Sciatic nerve (tissue), 2 donors: Measurements from ENCODE around the gene S100A8. TPM values are rescaled to one million over a fixed set of nuclear protein-coding genes. Genes with fewer than 3 reads are reported as not detected.
"Not testable (repeated sequence)": the region's sequence is repeated elsewhere in the genome, so short reads cannot be mapped to it uniquely, and the experiment has no call there.

ENCODE experiments used
- ATAC-seq: fragments of 200-7000 bp; cut with Tn5 transposase; one replicate; pipeline ENCODE4 v1.9.1; 2020; ENCODE audit warnings: mild to moderate bottlenecking, moderate library complexity
- DNase-seq: peaks from one replicate; pipeline ENCODE4 v3.0.0-alpha.2; 2020; ENCODE audit warnings: low spot score
- intact Hi-C: fragments of 100-400 bp; cut with DNase I; formaldehyde crosslinking; loops from one replicate; pipeline ENCODE4 v1.14.2; 2022
- total RNA-seq: library from RNA; stranded (reverse); fragmentation: NEBNext Ultra II Directional; extraction: Animal tissue kit (Norgen Biotek cat#: 25700); gene quantifications from one replicate; pipeline ENCODE4 v1.2.1, GENCODE V29; 2021
- donor health status: DM: no; HTN: no; CAD: no.
- donor health status: DM: no; HTN: no; CAD: no.

S100A8 gene
- total RNA-seq, 1 donor from 2014 or later: 192 TPM

DNA sequence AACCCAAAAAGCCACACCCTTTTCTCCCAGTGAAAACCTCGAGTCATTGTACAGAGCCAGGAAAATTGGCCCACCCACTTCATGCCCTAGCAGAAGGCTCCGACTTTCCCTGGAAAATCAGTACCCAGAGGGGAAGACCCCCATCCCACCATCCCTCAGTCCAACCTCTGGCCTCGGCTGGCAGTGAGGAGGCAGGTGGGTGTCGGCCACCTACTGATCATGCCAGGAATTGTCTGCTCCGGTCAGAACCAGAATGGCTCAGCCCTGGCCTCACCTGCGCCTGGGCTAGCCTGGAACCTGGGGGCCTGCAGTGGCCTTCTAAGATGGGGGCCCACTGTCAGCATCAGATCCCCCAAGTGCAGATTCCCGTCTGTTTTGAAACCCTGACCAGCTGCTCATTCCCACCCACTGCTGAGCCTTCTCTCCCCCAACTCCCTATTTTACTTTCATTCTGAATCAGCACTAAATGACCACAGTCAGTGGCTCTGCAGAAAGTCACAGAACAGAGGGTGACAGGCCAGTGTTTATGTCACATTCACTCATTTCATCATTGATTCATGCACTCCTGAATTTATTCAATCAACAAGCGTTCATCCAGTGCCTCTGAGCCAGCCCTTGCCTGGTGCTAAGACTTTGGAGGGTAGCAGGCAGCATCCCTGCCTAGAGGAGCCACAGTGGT lies 36.2 kb downstream of the S100A8 start:
- ATAC-seq (no peak), DNase-seq (no peak)
- intact Hi-C loops: loop anchor here (5.0 kb wide), 1 partner anchor 138 kb away; no protein-coding TSS in a partner anchor

DNA sequence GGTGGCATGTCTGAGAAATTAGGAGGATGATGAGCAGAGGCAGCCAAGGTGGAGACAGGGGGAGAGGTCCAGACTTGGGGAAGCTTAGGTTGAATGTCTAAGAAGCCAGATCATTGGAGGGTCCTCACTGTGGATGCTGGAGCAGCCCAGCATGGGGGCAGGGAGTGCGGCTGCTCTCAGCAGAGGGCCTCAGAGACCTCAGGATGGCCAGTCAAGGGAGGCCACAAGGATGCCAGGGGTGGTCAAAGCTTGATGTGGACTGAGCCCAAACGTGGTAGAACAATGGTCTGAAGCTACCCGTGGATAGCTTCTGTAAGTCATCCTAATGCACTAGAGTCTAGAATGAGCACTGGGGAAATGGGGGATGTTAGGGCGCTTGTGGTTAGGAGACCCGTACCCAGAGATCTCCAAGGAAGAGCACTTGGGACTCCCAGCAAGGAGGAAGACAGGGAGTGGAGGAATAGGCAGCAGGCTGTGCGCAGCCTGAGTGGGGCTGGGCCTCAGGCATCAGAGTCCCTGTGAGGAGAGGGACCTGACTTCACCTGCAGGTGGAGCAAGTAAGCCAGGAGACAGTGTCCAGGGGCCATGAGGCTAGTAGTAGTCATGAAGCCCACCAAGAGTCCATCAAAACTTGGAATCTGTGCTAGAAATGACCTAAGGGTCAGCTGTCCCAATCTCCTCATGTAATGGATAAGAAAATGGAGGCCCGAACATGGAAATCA lies 37.5 kb downstream of the S100A8 start:
- ATAC-seq (no peak), DNase-seq (no peak)
- intact Hi-C loops: loop anchor here (5.0 kb wide), 1 partner anchor 139 kb away; no protein-coding TSS in a partner anchor

DNA sequence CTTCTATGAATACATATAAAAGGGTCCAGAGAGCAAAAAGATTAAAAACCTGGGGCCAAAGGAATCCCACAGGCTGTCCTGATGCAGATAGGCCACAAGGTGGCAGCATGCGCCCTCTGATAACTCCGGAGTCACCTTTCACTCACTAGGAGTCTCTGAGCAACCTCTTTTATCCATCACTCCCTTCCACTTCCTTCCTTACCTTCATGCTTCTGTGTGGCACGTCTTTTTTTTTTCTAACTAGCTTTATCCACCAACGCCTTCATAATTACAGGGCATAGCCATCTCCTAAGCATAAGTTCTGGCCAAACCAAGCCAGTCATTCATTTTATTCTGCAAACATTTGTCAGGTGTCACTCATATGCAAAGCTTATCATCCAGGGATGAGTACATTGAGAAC lies 38.4 kb downstream of the S100A8 start:
- DNase-seq: peak; percentile 82
- intact Hi-C loops: loop anchor here (5.0 kb wide), 1 partner anchor 140 kb away; no protein-coding TSS in a partner anchor
- peak; percentile 84 for ATAC-seq

DNA sequence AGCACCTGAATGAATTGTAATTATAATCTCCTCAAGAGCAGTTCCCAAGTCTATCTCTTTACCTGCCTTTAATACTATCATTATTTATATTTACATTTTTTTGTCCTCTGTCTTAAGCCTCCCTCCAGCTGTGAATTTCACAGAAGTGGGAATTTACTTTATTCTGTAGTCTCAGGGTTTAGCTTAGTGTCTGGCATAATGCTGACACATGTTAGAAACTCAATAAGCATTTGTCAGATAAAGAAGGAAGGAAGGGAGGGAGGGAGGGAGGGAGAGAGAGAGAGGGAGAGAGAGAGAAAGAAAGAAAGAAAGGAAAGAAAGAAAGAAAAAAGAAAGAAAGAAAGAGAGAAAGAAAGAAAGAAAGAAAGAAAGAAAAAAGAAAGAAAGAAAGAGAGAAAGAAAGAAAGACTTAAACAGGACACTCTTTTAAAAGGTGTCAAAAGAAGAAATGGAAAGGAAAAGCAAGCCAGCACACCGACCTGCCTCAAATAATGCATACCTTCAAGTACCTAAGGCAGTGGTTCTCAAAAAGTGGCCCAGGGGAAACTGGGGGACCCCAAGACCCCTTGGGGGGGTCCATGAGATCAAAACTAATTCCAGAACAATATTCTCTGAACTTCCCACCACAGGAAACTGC lies 40.4 kb downstream of the S100A8 start:
- DNase-seq (no peak), ATAC-seq (no peak)
- intact Hi-C loops: loop anchor here (5.0 kb wide), 1 partner anchor 142 kb away; no protein-coding TSS in a partner anchor

DNA sequence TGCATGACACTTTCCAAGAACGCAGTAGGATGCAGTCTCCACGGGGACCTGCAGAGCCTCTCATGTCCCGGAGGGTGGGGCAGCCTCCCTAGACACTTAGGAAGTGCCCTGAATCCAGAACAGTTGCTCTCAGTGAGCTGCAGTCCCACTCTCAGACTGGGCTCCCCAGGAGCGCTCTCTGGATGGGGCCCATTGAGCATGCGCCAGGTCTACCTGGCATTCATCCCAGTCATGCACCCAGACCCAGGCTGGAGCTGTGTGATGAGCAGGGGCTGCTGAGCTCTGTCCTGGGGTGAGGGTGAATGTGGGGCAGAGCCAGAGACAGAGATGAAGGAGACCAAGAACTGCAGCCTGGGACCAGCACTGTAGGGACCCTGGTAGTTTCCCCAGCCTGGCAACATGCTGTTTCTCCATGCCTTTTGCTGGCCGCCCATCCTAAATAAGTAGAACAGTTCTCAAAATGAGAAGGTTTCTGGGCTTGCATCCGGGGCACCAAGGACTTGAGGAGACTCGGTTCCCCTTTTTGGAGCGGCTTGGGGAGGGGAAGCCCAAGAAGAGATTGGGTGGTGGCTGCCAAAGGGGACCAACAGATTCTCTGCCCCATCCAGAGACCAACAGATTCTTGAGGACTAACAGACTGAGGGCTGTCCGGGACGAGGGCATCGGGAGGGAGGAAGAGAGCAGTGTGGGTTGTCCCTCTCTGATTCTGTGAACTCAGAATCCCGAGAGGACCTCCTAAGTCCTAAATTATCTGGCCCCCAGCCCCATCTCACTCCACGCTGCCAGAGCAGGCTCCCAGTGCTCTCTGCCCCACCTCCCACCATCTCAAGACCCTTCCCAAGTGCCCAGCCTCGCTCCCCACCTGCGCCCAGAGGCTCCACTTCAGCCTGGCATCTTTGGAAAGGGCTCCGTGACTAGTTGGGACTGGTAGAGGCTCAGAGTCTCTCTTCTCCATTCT lies 41.2 kb downstream of the S100A8 start:
- no peak for DNase-seq
- intact Hi-C loops: loop anchor here (5.0 kb wide), 1 partner anchor 143 kb away; no protein-coding TSS in a partner anchor
- ATAC-seq: no peak

DNA sequence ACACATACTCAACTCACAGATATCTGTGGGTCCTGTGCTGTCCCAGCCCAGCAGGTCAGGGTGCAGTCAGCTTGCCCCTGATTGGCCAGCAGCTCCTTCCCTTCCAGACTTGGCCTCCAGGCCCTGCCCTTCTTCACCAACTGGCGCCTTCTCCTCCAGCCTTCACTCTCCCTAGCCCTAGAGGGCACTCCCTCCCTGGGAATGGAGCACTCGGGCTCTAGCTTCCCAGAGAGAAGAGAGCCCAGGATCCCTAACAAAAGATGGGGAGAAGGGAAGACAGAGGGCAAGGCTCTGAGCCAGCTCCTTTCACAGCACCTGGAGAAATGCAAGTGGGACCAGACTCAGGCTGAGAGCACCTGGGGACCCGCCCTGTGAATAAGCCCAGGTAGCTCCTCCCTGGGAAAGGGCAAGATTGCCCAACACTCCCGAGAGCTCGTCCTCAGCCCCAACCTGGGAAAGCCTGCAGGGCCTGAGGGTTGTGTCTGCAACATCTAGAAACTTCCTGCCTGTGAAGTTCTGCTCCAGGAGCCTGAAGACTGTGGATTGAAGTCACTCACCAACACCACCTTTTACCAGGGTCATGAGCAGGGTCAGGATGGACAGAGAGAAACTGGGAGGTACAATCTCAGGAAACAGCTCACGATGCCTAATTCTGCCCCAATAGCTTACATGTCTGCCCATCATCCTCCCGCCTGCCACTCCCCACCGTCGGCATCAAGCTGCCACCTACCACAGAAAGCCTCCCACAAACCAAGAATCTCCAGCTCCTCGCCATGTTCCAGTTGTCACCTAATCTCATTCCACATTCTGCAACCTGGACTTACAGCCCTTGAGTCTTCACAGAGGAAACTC lies 42.1 kb downstream of the S100A8 start, which contains the start of gene PGLYRP4:
Gene PGLYRP4 (minus strand): TSS at position 331 of the 852 bp plus-strand sequence. CDS start 909 bp downstream, outside the sequence.
- DNase-seq: no peak
- no peak for ATAC-seq
- intact Hi-C loops: no loop called here

DNA sequence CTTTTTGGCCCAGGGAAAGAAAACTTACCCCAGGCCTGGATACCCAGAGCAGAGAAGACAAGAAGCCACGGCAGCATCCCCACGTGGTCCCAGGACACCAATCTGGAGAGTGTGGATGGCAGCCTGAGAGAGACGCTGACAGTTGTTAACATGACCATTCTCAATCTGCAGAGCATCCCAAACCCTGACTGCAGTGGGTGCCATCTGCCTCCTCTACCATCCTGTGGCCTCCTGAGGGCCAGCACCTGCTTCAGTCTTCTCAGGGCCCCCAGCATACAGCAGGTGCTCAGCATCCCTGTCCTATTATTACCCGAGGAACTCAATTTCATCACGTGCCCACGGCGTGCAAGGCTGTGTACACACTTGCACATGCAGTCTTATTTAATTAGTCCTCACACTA lies 43.0 kb downstream of the S100A8 start:
- intact Hi-C loops: no loop called here

DNA sequence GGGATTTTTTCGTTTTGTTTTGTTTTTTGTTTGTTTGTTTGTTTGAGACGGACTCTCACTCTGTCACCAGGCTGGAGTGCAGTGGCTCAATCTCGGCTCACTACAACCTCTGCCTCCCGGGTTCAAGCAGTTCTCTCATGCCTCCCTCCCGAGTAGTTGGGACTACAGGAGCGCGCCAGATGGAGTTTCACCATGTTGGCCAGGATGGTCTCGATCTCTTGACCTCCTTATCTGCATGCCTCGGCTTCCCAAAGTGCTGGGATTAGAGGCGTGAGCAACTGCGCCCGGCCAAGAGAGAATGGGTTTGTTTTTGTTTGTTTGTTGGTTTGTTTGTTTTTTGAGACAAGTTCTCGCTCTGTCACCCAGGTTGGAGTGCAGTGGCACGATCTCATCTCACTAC lies 43.8 kb downstream of the S100A8 start:
- intact Hi-C loops, DNase-seq, ATAC-seq: not testable (repeated sequence)

More for the DNA sequence above, 43.0 kb downstream of the S100A8 start:
- DNase-seq: no peak
- ATAC-seq: no peak

DNA sequence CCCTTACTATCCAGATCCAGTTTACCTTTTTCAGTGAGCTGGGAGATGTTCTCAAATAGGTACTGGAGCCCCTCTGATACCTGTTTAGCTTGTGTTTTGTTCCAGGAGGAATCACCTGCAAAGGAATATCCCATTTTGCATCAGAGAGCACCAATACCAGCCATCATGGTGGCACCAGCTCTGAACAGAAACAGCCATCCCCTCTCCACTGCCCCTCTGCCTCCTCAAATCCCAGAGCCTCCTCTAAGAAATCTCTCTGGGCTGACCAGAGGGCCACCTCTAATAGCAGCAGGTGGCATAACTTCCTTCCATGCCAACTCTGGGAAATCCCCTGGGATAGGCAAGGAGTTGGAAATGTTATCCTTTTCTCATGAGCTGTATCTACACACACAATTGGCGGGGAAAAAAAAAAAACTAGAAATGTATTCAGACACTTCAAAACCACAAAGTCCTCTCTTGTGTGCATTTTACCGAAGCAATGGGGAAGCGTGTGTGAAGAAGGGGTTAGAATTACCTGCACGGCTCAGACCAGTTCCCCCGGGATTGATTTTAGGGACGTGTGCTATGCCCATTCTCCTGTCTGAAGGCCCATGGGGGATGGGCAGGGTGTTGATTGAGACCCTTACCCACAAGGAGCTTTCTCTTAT lies 44.7 kb downstream of the S100A8 start:
- ATAC-seq (no peak), DNase-seq (no peak)
- intact Hi-C loops: no loop called here

DNA sequence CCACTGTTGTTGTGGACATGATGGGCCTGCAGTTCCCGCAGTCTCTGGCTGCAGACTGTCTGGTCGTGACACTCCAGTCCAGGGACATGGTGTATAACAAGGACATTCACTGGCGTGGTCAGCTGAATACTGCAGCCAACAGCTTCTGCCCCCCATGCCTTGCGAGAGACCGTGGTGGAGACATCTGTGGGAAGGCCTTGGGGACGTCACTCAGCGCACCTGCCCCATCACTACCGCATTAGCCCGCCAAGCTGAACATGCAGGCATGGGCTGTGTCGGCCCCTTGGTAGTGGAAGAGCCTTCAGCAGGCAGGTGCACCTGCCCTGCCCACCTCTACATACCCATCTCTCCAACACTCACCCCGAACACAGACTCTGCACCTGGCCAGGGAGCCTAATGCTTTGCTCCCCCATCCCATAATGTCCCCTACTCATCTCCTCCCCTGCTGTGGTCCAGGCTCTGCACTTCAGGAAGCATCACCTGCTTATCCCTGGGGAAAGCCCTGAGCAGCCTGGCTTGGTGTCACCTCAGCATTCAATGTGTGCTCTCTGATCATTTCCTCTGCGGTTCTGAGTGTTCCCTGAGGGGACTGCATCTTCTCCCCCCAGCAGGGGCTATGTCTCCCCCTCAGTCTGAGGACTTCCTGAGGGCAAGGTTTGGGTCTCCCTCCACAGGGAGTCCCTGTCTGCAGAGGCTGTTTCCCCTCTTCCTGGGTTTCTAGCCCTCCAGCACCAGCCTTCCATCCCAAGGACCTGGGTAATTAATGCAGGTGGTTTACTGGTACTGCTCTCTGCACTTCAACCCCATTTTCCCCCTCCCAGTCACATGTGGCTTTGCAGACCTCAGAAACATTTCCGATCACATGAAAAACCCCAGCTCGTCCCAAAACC lies 45.4 kb downstream of the S100A8 start:
- intact Hi-C loops: no loop called here
- no peak for ATAC-seq

DNA sequence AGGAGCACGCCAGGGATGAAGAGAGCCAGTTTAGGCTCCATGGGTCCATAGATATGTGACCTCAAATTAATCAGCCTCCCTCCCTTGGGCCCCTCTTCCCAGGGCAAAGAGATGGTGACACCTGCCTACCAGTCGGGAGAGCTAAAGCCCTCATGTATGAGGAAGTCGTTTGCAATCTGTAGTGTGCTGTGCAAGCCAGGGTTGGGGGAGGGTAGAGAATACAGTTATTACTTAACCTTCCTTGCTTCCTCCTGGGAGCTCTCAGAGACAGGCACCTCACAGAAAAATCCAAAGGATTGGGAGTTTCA lies 46.2 kb downstream of the S100A8 start:
- DNase-seq (no peak), ATAC-seq (no peak)
- intact Hi-C loops: no loop called here

More for the DNA sequence above, 45.4 kb downstream of the S100A8 start:
- no peak for DNase-seq

DNA sequence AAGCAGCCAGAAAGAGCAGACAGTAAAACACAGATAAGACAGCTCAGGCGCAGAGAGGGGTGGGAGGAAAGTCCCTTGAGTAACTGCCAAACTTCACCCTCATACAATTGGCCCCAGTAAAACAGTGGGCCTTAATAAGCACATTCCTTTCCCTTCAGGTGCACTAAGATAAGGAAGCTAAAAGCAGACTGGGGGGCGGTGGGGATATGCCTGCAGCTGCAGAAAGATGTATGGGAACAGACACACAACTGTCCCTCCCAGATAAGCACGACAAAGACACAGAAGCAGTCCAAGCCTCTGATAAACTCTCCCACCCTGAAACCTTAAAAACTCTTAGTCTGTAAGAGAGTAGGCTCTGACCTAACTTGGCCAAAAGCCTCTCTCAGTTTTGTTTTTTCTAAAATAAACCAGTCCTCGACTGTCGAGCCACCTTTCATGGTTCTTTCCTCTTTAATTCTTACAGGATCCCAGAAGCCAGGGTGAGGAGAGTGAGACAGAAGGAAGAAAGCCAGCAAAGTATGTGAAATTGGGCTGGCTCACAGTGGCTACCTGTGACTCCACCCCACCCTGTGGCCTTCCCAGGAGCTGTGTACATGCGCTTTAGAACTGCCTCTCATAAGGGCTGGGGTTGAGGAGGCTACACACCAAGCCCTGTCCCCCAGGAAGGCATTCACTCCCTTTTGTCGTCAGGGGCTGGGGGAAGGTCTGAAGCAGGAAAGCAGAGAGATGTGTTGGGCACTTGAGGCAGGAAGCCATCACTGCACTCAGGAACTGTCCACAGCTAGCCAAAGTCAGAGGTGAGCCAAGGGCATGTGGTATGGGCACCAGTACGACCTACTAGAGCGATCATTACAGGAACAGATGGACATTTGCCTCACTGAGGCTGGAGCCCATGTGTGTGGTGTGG lies 46.8 kb downstream of the S100A8 start:
- DNase-seq (no peak), ATAC-seq (no peak)
- intact Hi-C loops: no loop called here

DNA sequence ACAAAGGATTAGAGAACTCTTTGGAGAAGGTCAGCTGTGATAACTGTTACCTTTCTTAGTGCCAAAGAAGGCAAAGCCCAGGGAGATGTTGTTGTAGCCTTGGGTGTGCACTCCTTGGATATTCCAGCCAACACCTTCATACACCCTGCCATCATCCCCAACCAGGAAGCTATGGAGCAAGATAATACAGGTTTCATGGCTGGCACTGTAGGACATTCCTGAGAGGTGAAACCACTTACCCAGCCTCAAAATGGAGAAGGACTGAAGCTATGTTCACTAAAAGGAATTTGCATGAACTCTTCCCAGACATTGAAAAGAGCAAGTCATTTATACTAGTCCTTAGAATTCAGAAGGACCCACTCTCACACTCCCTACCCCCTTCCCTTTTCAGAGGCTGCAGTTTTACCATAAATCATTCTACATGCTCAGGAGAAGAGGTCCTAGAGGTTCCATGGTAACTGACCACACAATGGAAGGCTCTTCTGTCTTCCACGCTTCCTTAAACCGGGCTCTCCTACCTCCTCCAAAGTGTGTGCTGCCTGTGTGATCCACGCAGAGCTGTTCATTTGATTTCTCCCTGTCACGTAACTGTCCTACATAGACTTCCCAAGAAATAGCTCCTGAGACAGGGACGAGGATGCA lies 47.7 kb downstream of the S100A8 start:
- intact Hi-C loops: no loop called here
- no peak for DNase-seq
- ATAC-seq: no peak

DNA sequence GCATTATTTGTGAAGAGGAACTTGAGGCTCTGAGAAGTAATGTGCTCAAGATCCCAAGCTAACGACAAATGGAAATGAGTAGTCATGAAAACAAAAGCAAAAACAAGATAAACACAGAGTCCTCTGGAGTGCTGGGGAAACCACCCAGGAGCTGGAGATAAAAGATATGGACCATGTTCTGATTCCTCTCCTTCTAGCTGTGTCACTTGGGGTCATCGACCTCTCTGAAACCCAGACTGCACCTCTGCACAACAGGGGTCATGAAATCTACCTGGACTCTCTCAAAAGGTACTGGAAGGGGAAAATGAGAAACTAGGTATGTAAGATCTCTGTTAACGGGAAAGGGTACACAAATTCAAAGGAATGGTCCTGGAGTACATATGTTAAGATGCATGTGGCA lies 48.7 kb downstream of the S100A8 start:
- no peak for DNase-seq
- no peak for ATAC-seq
- intact Hi-C loops: no loop called here

DNA sequence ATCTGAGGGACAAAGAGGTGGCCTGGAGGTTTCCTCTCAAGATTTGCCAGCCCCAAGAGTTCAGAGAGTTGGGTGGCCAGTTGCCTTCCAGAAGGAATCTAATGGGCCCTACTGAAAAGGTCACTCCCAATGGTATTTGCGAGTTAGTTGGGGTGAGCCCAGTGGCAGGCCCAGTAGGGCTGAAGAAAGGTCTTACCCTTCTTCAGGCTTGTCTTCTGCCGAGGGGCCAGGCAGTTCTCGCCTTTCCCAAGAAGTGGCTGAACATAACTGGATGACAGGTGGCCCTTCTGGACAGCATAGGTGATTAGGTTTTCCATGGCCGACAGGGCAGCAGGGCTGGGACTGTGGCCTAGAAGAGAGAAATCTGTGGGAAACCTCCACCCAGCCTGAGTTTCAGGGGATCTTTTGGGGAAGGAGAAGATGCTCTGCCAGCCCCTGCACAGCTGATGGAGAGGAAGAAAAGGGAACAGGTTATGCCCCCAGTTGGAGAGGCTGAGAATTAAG lies 49.4 kb downstream of the S100A8 start:
- no peak for DNase-seq
- ATAC-seq: no peak
- intact Hi-C loops: no loop called here
